B cell (primary cell): ENCODE data around the gene SLC2A6. TPM values are rescaled to one million over a fixed set of nuclear protein-coding genes. Genes with fewer than 3 reads are reported as not detected.

ENCODE experiments used
- ATAC-seq: fragments of 200-7000 bp; cut with Tn5 transposase; one replicate; pipeline ENCODE4 v1.10.0; 2021; ENCODE audit warnings: low read depth, mild to moderate bottlenecking, moderate number of reproducible peaks, moderate library complexity
- CTCF ChIA-PET: fragments of 350-600 bp; sonication (Branson Sonifier 250); formaldehyde crosslinking; loops from one replicate; lab custom pipeline; 2021; ENCODE audit warnings: antibody characterized with exemption, inconsistent platforms; lab: Charles Lee
- POLR2A ChIA-PET: fragments of 350-600 bp; sonication (Branson Sonifier 250); formaldehyde crosslinking; loops from one replicate; lab custom pipeline; 2021; ENCODE audit warnings: antibody characterized with exemption; lab: Charles Lee
- DNase-seq: peaks from one replicate; pipeline ENCODE4 v3.0.0; 2013
- H2AFZ ChIP-seq: 2 replicates; pipeline ENCODE4 v1.6.1; 2012; ENCODE audit warnings: mild to moderate bottlenecking, low read depth, low read length; ENCODE audit not compliant: insufficient read depth, poor library complexity, severe bottlenecking
- H3K27ac ChIP-seq, 2 donors: 1 replicate in 1 of 2; 2 replicates in 1 of 2; pipeline ENCODE4 v1.5.1; 2012 to 2013; ENCODE audit warnings: low read length in 2 of 2, mild to moderate bottlenecking in 2 of 2, moderate library complexity in 1 of 2
- H3K27me3 ChIP-seq, 4 experiments: fragments of 200-600 bp in 1 of 4; sonication (generic) in 1 of 4; replicated peaks in 1 of 4; 1 replicate in 2 of 4; 2 replicates in 2 of 4; pipeline versions ENCODE4 v1.6.1 to v1.7.0; 2013 to 2016; ENCODE audit warnings: low read length in 3 of 4, mild to moderate bottlenecking in 2 of 4, mixed read lengths in 1 of 4, moderate library complexity in 1 of 4; ENCODE audit not compliant: insufficient read depth in 4 of 4, control insufficient read depth in 3 of 4; ENCODE audit errors: control extremely low read depth in 1 of 4
- H3K36me3 ChIP-seq, 2 experiments: replicated peaks in 1 of 2; 1 replicate in 1 of 2; 2 replicates in 1 of 2; pipeline versions ENCODE4 v1.6.1 to v1.7.1; 2013; ENCODE audit warnings: low read length in 1 of 2; ENCODE audit not compliant: insufficient read depth in 2 of 2, control insufficient read depth in 1 of 2; ENCODE audit errors: control extremely low read depth in 1 of 2, extremely low read depth in 1 of 2
- H3K4me1 ChIP-seq, 2 donors: fragments of 200-600 bp in 1 of 2; sonication (generic) in 1 of 2; 1 replicate in 1 of 2; 2 replicates in 1 of 2; pipeline versions ENCODE4 v1.5.1 to v1.6.1; 2013 to 2017; ENCODE audit warnings: low read length in 2 of 2; ENCODE audit not compliant: control insufficient read depth in 2 of 2, insufficient read depth in 2 of 2
- H3K4me2 ChIP-seq: replicated peaks from 2 replicates; pipeline ENCODE3; 2012; ENCODE audit warnings: mild to moderate bottlenecking, low read depth, low read length; ENCODE audit not compliant: poor library complexity, severe bottlenecking
- H3K4me3 ChIP-seq, 5 experiments: fragments of 200-600 bp in 1 of 5; sonication (generic) in 1 of 5; 1 replicate in 3 of 5; 2 replicates in 2 of 5; pipeline versions ENCODE4 v1.5.1 to v1.7.0; 2011 to 2016; ENCODE audit warnings: low read length in 4 of 5, mild to moderate bottlenecking in 4 of 5, low read depth in 2 of 5, control low read depth in 1 of 5, moderate library complexity in 1 of 5; ENCODE audit not compliant: insufficient read depth in 1 of 5; ENCODE audit errors: control extremely low read depth in 1 of 5, extremely low read depth in 1 of 5
- H3K79me2 ChIP-seq: fragments of 200-600 bp; sonication (generic); one replicate; pipeline ENCODE4 v1.6.0; 2016; ENCODE audit warnings: low read length; ENCODE audit not compliant: control insufficient read depth, insufficient read depth
- H3K9ac ChIP-seq: fragments of 200-600 bp; sonication (generic); 2 replicates; pipeline ENCODE4 v1.6.1; 2017; ENCODE audit warnings: mild to moderate bottlenecking, low read length, moderate library complexity
- H3K9me3 ChIP-seq, 3 donors: one replicate each; pipeline versions ENCODE4 v1.6.1 to v1.7.1; 2013; ENCODE audit warnings: low read length in 2 of 3; ENCODE audit not compliant: control insufficient read depth in 2 of 3, insufficient read depth in 1 of 3; ENCODE audit errors: control extremely low read depth in 1 of 3
- H4K20me1 ChIP-seq: 2 replicates; pipeline ENCODE4 v1.6.0; 2012; ENCODE audit warnings: mild to moderate bottlenecking, low read length; ENCODE audit not compliant: insufficient read depth, control insufficient read depth, poor library complexity, severe bottlenecking
- H3K27ac Mint-ChIP-seq: one replicate; pipeline ENCODE4 v1.8.0; 2021; ENCODE audit warnings: mixed read lengths
- H3K27me3 Mint-ChIP-seq: one replicate; pipeline ENCODE4 v1.8.0; 2021; ENCODE audit warnings: mixed read lengths
- H3K4me1 Mint-ChIP-seq: one replicate; pipeline ENCODE4 v1.8.0; 2021; ENCODE audit warnings: mixed read lengths
- H3K4me3 Mint-ChIP-seq: one replicate; pipeline ENCODE4 v1.8.0; 2021; ENCODE audit warnings: mixed read lengths
- H3K9me3 Mint-ChIP-seq: one replicate; pipeline ENCODE4 v1.8.0; 2022; ENCODE audit warnings: mixed read lengths; ENCODE audit not compliant: insufficient read depth
- EZH2 ChIP-seq: IDR thresholded peaks from 2 replicates; pipeline ENCODE4 v1.6.1; 2012; ENCODE audit warnings: borderline replicate concordance, low read depth, mild to moderate bottlenecking, moderate library complexity, low read length; ENCODE audit not compliant: insufficient read depth, poor library complexity, severe bottlenecking
- WGBS: methylation state at CpG from one replicate; pipeline ENCODE4 v1.1.5; 2013; ENCODE audit warnings: missing lambda C conversion rate; ENCODE audit not compliant: insufficient coverage; 5-methylcytosine and 5-hydroxymethylcytosine counted together
- intact Hi-C: fragments of 100-400 bp; cut with micrococcal nuclease; formaldehyde crosslinking; loops from one replicate; pipeline ENCODE4 v1.10.0; 2022
- polyA plus RNA-seq: library from polyadenylated mRNA; depleted of rRNA; stranded (reverse); fragments of >200 nt; gene quantifications from 2 replicates; pipeline ENCODE4 v1.2.3, GENCODE V29; 2012
- total RNA-seq, 2 donors: library from RNA; stranded (reverse); fragments of 120-200 nt in 1 of 2; gene quantifications; 1 replicate in 1 of 2; 2 replicates in 1 of 2; pipeline versions ENCODE4 v1.2.3 to v1.2.4, GENCODE V29; 2013 to 2022
- TF ChIP-seq, protein P1 (sequence below): fragments of 200-600 bp; IDR thresholded peaks from one replicate; pipeline ENCODE4 v1.8.0; 2022; ENCODE audit warnings: antibody characterized with exemption, mild to moderate bottlenecking

Gene SLC2A6
- total and polyA plus RNA-seq, 2 donors (not counting 1 experiment from before 2014, with no cell fraction given), result 51.8 to 108 TPM

DNA sequence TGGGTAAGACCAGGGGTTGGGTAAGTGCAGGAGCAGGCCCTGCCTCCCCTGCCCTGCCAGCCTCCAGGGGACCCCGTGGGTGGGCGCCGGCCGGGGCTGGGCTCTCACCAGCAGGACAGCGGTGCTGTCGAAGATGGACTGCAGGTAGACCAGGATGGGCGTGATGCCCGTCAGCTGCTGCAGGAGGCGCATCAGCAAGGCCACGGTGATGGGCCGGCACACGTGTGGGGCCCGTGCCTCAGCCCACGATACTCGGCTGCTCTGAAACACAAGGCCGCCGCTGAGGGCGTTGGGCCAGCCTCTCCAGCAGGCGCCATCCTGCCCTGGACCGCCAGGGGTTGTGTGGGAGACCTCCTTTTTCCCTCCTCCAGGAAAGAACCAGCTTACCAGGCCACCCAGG, 4.0 kb downstream of the SLC2A6 start:
- no peak overlapping the region for H3K9ac ChIP-seq
- ChIA-PET POLR2A (interaction anchor here (0.5 to 0.8 kb wide), 2 partner anchors 13 to 527 kb away, joined by 4 to 5 read pairs; no protein-coding TSS in a partner anchor), CTCF (interaction anchor here (0.7 to 1.4 kb wide), 3 partner anchors 12 to 287 kb away, joined by 3 to 4 read pairs (median 3); no protein-coding TSS in a partner anchor)
- H3K27ac ChIP-seq, result peak overlapping the region in 1 of 2 donors; percentile 31
- no peak overlapping the region for H2AFZ ChIP-seq
- no peak overlapping the region for H3K4me3 Mint-ChIP-seq
- 77% methylated on average over 20 of the region's 20 CpGs for WGBS
- no peak overlapping the region for H3K4me2 ChIP-seq
- ATAC-seq (no peak), DNase-seq (no peak)
- no peaks in the 10 kb centered on the region for H3K9me3 Mint-ChIP-seq
- no peak overlapping the region for H3K27ac Mint-ChIP-seq
- peaks cover 33% of the 10 kb centered on the region for H3K79me2 ChIP-seq
- intact Hi-C loops, result loop anchor here (5.0 to 10.0 kb wide), 2 partner anchors 128 to 360 kb away; partner anchors contain the start of genes MED22 and RPL7A
- H3K4me1 Mint-ChIP-seq, result peaks cover 36% of the 10 kb centered on the region
- H3K36me3 ChIP-seq, result peaks cover 0 to 62% of the 10 kb centered on the region in 2 experiments
- H3K27me3 ChIP-seq, result no peaks in the 10 kb centered on the region
- H3K4me3 ChIP-seq, result no peak overlapping the region
- peaks cover 31 to 59% of the 10 kb centered on the region in 2 donors for H3K4me1 ChIP-seq
- no peaks in the 10 kb centered on the region for H3K27me3 Mint-ChIP-seq
- no peaks in the 10 kb centered on the region for H3K9me3 ChIP-seq
- no peak for TF ChIP-seq EZH2
- TF ChIP-seq, protein P1, sequence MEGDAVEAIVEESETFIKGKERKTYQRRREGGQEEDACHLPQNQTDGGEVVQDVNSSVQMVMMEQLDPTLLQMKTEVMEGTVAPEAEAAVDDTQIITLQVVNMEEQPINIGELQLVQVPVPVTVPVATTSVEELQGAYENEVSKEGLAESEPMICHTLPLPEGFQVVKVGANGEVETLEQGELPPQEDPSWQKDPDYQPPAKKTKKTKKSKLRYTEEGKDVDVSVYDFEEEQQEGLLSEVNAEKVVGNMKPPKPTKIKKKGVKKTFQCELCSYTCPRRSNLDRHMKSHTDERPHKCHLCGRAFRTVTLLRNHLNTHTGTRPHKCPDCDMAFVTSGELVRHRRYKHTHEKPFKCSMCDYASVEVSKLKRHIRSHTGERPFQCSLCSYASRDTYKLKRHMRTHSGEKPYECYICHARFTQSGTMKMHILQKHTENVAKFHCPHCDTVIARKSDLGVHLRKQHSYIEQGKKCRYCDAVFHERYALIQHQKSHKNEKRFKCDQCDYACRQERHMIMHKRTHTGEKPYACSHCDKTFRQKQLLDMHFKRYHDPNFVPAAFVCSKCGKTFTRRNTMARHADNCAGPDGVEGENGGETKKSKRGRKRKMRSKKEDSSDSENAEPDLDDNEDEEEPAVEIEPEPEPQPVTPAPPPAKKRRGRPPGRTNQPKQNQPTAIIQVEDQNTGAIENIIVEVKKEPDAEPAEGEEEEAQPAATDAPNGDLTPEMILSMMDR, result no peak
- peaks cover 74% of the 10 kb centered on the region for H4K20me1 ChIP-seq

DNA sequence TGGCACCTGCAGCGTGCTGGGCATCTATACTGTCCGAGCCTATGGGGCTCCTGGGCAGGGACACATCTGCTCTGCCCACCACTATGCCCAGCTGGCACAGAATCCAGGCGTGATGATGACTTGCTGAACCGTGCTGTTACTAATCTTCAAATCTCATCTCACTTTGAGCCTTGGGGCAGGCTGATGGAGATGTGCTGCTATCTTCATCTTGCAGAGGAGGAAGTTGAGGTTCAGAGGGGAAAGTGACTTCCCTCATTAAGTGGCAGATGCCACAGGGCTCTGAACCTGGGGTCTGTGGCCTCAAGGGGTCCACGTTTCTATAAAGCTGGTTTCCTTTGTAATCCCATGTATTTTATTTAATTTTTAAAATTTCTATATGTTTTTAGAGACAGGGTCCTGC, 4.7 kb downstream of the SLC2A6 start:
- H2AFZ ChIP-seq, result no peak overlapping the region
- H3K27ac ChIP-seq, result no peak overlapping the region
- ChIA-PET CTCF (interaction anchor here (0.7 to 1.4 kb wide), 3 partner anchors 12 to 287 kb away, joined by 3 to 4 read pairs (median 3); no protein-coding TSS in a partner anchor), POLR2A (interaction anchor here (0.6 kb wide), 1 partner anchor 23 kb away, joined by 9 read pairs; no protein-coding TSS in a partner anchor)
- peaks cover 25 to 53% of the 10 kb centered on the region in 2 donors for H3K4me1 ChIP-seq
- no peak overlapping the region for H3K4me3 Mint-ChIP-seq
- intact Hi-C loops, result loop anchor here (10.0 kb wide), 1 partner anchor 359 kb away; no protein-coding TSS in a partner anchor
- no peak overlapping the region for H3K9ac ChIP-seq
- DNase-seq (no peak), ATAC-seq (no peak)
- peaks cover 33% of the 10 kb centered on the region for H3K79me2 ChIP-seq
- H3K4me1 Mint-ChIP-seq, result peaks cover 32% of the 10 kb centered on the region
- H3K4me3 ChIP-seq, result no peak overlapping the region
- H3K36me3 ChIP-seq, result peaks cover 0 to 62% of the 10 kb centered on the region in 2 experiments
- TF ChIP-seq, protein P1, result no peak
- TF ChIP-seq EZH2, result no peak
- H3K9me3 Mint-ChIP-seq, result no peaks in the 10 kb centered on the region
- peak overlapping the region; percentile 12 for H3K27ac Mint-ChIP-seq
- H3K27me3 Mint-ChIP-seq, result no peaks in the 10 kb centered on the region
- H3K27me3 ChIP-seq, result no peaks in the 10 kb centered on the region
- peaks cover 80% of the 10 kb centered on the region for H4K20me1 ChIP-seq
- 25% methylated on average over 2 of the region's 5 CpGs for WGBS
- peak overlapping the region; percentile 45 for H3K4me2 ChIP-seq
- H3K9me3 ChIP-seq, result no peaks in the 10 kb centered on the region
